Spinal cord (tissue), 10 donors: ENCODE data around the gene USP38. TPM values are rescaled to one million over a fixed set of nuclear protein-coding genes. Genes with fewer than 3 reads are reported as not detected.
A peak's percentile ranks its signal among the peaks of the same experiment; 100 is the strongest.

ENCODE experiments used
- DNase-seq, 6 donors: peaks; one replicate each; pipeline versions ENCODE4 v3.0.0 to v3.0.0-alpha.2; 2013 to 2015; ENCODE audit warnings: low spot score in 6 of 6, low read depth in 4 of 6
- H3K27ac ChIP-seq: one replicate; pipeline ENCODE4 v1.5.1; 2013; ENCODE audit warnings: low read depth, low read length, control low read depth
- H3K27me3 ChIP-seq: one replicate; pipeline ENCODE4 v1.6.1; 2013; ENCODE audit warnings: low read length; ENCODE audit not compliant: control insufficient read depth, insufficient read depth
- H3K36me3 ChIP-seq: one replicate; pipeline ENCODE4 v1.6.1; 2013; ENCODE audit warnings: low read length; ENCODE audit not compliant: control insufficient read depth, insufficient read depth
- H3K4me1 ChIP-seq: one replicate; pipeline ENCODE4 v1.6.1; 2013; ENCODE audit warnings: low read length; ENCODE audit not compliant: control insufficient read depth, insufficient read depth
- H3K4me3 ChIP-seq: one replicate; pipeline ENCODE4 v1.5.1; 2013; ENCODE audit warnings: low read depth, low read length, control low read depth
- H3K9me3 ChIP-seq: one replicate; pipeline ENCODE4 v1.6.1; 2013; ENCODE audit warnings: low read length; ENCODE audit not compliant: control insufficient read depth, insufficient read depth
- WGBS: methylation state at CpG from one replicate; pipeline ENCODE4 v1.1.5; 2013; ENCODE audit warnings: missing lambda C conversion rate; ENCODE audit not compliant: insufficient coverage; 5-methylcytosine and 5-hydroxymethylcytosine counted together
- polyA plus RNA-seq, 2 donors: library from polyadenylated mRNA; unstranded; fragments of 120-200 nt; gene quantifications; one replicate each; pipeline ENCODE4 v1.2.1, GENCODE V29; 2013; ENCODE audit not compliant: insufficient read length in 2 of 2
- total RNA-seq, 2 donors: library from RNA; depleted of rRNA in 1 of 2; stranded (reverse); fragments of 120-200 nt in 1 of 2; fragments of >200 nt in 1 of 2; gene quantifications; one replicate each; pipeline versions ENCODE4 v1.2.3 to v1.2.4, GENCODE V29; 2013 to 2014
- donor health status: healthy.

The USP38 gene
- total and polyA plus RNA-seq, 4 donors, result 15.1 to 27.9 (median 21.4) TPM

- Histone ChIP-seq H3K27ac (peak overlapping the region; percentile 92), H3K4me1 (peaks cover 5% of the 10 kb centered on the region), H3K9me3 (no peaks in the 10 kb centered on the region), H3K36me3 (no peaks in the 10 kb centered on the region), H3K27me3 (no peaks in the 10 kb centered on the region), H3K4me3 (peak overlapping the region; percentile 87)
- WGBS, result 0% methylated on average over 9 of the region's 11 CpGs
- no peak for DNase-seq
Observed at GRCh38 chr4:143184217-143184502, 557 bp upstream of the USP38 start.

DNA sequence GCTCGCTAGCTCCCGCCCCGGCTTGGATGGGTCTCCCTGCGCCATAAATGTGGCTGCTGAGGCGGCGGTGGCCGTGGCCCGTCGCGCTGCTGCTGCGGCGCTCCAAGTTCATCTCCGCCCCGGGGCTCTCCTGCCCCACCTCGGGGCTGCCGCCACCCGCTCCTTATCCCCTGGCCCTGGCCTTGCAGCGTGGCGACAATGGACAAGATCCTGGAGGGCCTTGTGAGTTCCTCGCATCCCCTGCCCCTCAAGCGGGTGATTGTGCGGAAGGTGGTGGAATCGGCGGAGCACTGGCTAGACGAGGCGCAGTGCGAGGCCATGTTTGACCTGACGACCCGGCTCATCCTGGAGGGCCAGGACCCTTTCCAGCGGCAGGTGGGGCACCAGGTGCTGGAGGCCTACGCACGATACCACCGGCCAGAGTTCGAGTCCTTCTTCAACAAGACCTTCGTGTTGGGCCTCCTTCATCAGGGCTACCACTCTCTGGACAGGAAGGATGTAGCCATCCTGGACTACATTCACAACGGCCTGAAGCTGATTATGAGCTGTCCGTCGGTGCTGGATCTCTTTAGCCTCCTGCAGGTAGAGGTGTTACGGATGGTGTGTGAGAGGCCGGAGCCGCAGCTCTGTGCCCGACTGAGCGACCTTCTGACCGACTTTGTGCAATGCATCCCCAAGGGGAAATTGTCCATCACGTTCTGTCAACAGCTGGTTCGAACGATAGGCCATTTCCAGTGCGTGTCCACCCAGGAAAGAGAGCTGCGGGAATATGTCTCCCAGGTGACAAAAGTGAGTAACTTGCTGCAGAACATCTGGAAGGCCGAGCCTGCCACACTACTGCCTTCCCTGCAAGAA is 763 bp downstream of the USP38 start:
- no peaks in the 10 kb centered on the region for H3K9me3 ChIP-seq
- DNase-seq, result peak in 2 of 6 donors; percentile 8 to 9

GRCh38 chr4:143186212-143186611 is 1.5 kb downstream of the USP38 start:
- H3K4me1 ChIP-seq, result peaks cover 5% of the 10 kb centered on the region
- WGBS, result 9% methylated on average over 3 of the region's 6 CpGs

More for the DNA sequence above, 763 bp downstream of the USP38 start:
- WGBS, result under 1% methylated on average over 45 of the region's 50 CpGs
- Histone ChIP-seq H3K27ac (peak overlapping the region; percentile 92), H3K4me1 (peaks cover 5% of the 10 kb centered on the region), H3K27me3 (no peaks in the 10 kb centered on the region), H3K4me3 (peak overlapping the region; percentile 87), H3K36me3 (no peaks in the 10 kb centered on the region)

GRCh38 chr4:143186649-143187048 is 1.9 kb downstream of the USP38 start:
- H3K4me1 ChIP-seq, result peaks cover 5% of the 10 kb centered on the region
- no peaks in the 10 kb centered on the region for H3K27me3 ChIP-seq
- H3K9me3 ChIP-seq, result no peaks in the 10 kb centered on the region
- WGBS, result 0% methylated on average over 4 of the region's 7 CpGs
- DNase-seq, result peak in 2 of 6 donors; percentile 8 to 13
- peak overlapping the region; percentile 87 for H3K4me3 ChIP-seq
- no peak overlapping the region for H3K27ac ChIP-seq
- no peaks in the 10 kb centered on the region for H3K36me3 ChIP-seq

More at GRCh38 chr4:143186212-143186611, 1.5 kb downstream of the USP38 start:
- DNase-seq, result no peak
- Histone ChIP-seq H3K9me3 (no peaks in the 10 kb centered on the region), H3K36me3 (no peaks in the 10 kb centered on the region), H3K27ac (no peak overlapping the region), H3K27me3 (no peaks in the 10 kb centered on the region), H3K4me3 (peak overlapping the region; percentile 87)

DNA sequence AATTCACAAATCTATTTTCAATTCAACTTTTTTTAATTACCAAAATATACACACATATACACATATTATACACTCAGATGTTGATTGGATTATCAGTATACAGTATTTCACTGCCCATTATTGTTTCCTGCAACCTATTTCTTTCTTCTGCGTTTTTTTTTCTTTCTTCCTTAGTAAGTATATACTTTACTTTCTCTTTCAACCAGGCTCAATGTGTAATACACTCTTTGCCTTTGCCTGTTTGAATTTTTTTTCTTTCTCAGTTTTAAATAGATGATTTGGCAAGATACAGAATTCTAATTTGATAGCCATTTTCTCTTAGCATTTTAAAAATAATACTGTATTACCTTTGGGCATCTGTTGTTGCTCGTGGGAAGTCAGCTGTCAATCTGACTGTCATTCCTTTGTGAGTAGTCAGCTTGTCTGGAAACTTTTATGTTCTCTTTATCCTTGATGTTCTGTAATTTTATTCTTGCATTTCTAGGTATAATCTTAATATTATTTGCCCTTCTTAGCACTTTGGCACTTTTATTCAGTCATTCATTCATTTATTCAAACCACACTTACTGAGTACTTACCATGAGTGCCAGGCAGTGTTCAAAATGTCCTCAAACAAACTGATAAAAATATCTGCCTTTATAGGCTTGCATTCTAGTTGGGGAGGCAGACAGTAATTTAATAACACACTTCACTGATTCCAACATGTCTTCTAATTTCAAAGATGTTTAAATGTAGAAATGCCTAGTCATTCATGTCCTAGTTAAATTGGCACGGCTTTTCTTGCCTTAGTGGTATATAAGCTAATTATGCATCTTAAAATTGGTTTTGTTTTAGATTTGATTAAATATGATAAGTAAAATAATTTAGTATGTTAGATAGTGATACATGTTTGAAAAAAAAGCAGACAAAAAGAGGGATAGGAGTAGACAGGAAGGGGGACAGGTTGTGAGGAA is 3.7 kb downstream of the USP38 start:
- H3K4me3 ChIP-seq, result no peak overlapping the region
- H3K27me3 ChIP-seq, result no peaks in the 10 kb centered on the region
- DNase-seq, result no peak
- H3K27ac ChIP-seq, result no peak overlapping the region
- no peaks in the 10 kb centered on the region for H3K36me3 ChIP-seq
- no CpG with 5 or more reads among the region's 3 CpGs for WGBS
- H3K4me1 ChIP-seq, result peaks cover 5% of the 10 kb centered on the region
- no peaks in the 10 kb centered on the region for H3K9me3 ChIP-seq

DNA sequence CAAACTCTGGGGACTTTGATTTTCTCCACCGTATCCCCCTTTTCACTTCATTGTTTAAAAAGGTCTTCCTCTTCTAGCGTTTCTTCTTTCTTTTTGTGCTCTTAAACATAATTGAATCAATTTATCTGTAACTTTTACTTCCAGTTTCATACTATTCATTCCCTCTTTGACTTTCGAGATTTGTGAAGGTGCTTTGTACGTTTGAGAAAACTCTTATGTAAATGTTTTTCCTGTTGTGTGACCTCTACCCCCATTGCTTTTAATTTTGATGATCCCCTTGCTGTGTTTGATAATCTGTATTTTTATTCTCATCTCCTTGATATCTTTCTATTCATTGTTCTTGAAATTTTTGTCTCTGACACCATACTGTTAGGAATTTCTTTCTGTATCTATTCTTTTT is 4.8 kb downstream of the USP38 start:
- Histone ChIP-seq H3K4me3 (no peak overlapping the region), H3K4me1 (peaks cover 5% of the 10 kb centered on the region)

DNA sequence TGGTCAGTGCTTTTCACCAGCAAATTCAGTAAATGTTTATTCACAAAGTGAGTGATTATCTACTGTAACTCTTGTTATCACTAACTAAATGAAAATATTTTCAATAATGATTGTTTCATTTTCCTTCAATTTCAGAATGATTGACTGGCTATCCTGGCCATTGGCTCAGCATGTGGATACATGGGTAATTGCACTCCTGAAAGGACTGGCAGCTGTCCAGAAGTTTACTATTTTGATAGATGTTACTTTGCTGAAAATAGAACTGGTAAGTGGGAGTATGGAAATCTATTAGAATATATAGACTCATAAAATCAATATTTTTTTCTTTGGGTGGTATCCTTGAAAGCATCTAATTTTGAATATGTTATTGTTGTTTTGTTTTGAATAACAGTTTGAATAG is 10.9 kb downstream of the USP38 start:
- Histone ChIP-seq H3K4me1 (no peaks in the 10 kb centered on the region), H3K27ac (no peak overlapping the region), H3K36me3 (peaks cover 14% of the 10 kb centered on the region), H3K9me3 (no peaks in the 10 kb centered on the region), H3K27me3 (no peaks in the 10 kb centered on the region), H3K4me3 (no peak overlapping the region)
- DNase-seq, result no peak

More for the DNA sequence above, 4.8 kb downstream of the USP38 start:
- Histone ChIP-seq H3K27me3 (no peaks in the 10 kb centered on the region), H3K27ac (no peak overlapping the region), H3K9me3 (no peaks in the 10 kb centered on the region), H3K36me3 (peaks cover 4% of the 10 kb centered on the region)
- 62% methylated on average over 2 of the region's 4 CpGs for WGBS
- DNase-seq, result no peak

- Histone ChIP-seq H3K36me3 (peaks cover 14% of the 10 kb centered on the region), H3K9me3 (no peaks in the 10 kb centered on the region), H3K27ac (no peak overlapping the region), H3K27me3 (no peaks in the 10 kb centered on the region), H3K4me3 (no peak overlapping the region), H3K4me1 (no peaks in the 10 kb centered on the region)
- 100% methylated on average over 2 of the region's 2 CpGs for WGBS
- no peak for DNase-seq
Observed at GRCh38 chr4:143196323-143196722, 11.6 kb downstream of the USP38 start.

- H3K4me1 ChIP-seq, result no peaks in the 10 kb centered on the region
- H3K27me3 ChIP-seq, result no peaks in the 10 kb centered on the region
- no CpG with 5 or more reads among the region's 2 CpGs for WGBS
- H3K27ac ChIP-seq, result no peak overlapping the region
- no peak overlapping the region for H3K4me3 ChIP-seq
- no peaks in the 10 kb centered on the region for H3K9me3 ChIP-seq
- peaks cover 17% of the 10 kb centered on the region for H3K36me3 ChIP-seq
- DNase-seq, result no peak
Observed at GRCh38 chr4:143199503-143199902, 14.8 kb downstream of the USP38 start.
